ENCODE results near the gene MRPL14.

DNA sequence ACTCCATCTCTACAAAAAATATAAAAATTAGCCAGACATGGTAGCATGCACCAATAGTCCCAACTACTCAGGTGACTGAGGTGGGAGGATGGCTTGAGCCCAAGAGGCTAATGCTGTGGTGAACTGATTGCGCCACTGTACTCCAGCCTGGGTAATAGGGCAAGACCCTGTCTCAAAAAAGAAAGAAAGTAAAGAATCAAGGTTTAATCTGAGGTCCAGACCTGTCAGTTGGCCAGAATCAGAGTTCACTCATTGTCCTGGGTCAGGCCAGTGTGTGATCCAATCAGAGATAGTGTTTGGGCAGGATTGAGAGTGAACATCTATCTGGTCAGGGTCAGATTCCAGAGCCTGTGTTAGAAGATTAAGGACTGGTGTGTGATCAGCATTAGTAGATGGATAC is 15.6 kb upstream of the MRPL14 start:
- TF ChIP-seq, protein P1, sequence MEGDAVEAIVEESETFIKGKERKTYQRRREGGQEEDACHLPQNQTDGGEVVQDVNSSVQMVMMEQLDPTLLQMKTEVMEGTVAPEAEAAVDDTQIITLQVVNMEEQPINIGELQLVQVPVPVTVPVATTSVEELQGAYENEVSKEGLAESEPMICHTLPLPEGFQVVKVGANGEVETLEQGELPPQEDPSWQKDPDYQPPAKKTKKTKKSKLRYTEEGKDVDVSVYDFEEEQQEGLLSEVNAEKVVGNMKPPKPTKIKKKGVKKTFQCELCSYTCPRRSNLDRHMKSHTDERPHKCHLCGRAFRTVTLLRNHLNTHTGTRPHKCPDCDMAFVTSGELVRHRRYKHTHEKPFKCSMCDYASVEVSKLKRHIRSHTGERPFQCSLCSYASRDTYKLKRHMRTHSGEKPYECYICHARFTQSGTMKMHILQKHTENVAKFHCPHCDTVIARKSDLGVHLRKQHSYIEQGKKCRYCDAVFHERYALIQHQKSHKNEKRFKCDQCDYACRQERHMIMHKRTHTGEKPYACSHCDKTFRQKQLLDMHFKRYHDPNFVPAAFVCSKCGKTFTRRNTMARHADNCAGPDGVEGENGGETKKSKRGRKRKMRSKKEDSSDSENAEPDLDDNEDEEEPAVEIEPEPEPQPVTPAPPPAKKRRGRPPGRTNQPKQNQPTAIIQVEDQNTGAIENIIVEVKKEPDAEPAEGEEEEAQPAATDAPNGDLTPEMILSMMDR (IDR thresholded peaks at IDR 0.05), result no peak
- no peak for TF ChIP-seq ZFX (IDR thresholded peaks at IDR 0.05; ENCODE audit: borderline replicate concordance)
